ENCODE measurements around the gene PTH.

PTH gene

GRCh38 chr11:13463779-13464290, 32.0 kb downstream of the PTH start:
- Mint-ChIP-seq H3K9me3 (no peaks in the 10 kb centered on the region), H3K27me3 (peaks cover 1% of the 10 kb centered on the region), H3K4me1 (peaks cover 37% of the 10 kb centered on the region), H3K27ac (peak overlapping the region; percentile 100), H3K4me3 (peak overlapping the region; percentile 99)
- no peak for DNase-seq
- no peak for ATAC-seq

GRCh38 chr11:13462901-13463778, 32.7 kb downstream of the PTH start, which contains the start of gene BTBD10:
Gene BTBD10, minus strand, starts transcription at chr11:13463222. Its CDS starts 18,098 bp downstream, at chr11:13445124.
- Mint-ChIP-seq H3K9me3 (no peaks in the 10 kb centered on the region), H3K4me3 (peak within 1 kb of the TSS; percentile 99), H3K27ac (peak within 1 kb of the TSS; percentile 100), H3K27me3 (no peaks in the 10 kb centered on the region), H3K4me1 (peaks cover 37% of the 10 kb centered on the region)
- ATAC-seq (peak; percentile 98), DNase-seq (peak; percentile 91 to 95)

GRCh38 chr11:13462311-13462900, 33.4 kb downstream of the PTH start:
- Mint-ChIP-seq H3K9me3 (no peaks in the 10 kb centered on the region), H3K27me3 (no peaks in the 10 kb centered on the region), H3K27ac (peak overlapping the region; percentile 100), H3K4me3 (peak overlapping the region; percentile 99), H3K4me1 (peaks cover 37% of the 10 kb centered on the region)
- peak in 1 of 2 donors; percentile 53 for DNase-seq
- peak; percentile 59 for ATAC-seq

- DNase-seq (no peak), ATAC-seq (no peak)
- Mint-ChIP-seq H3K27me3 (no peaks in the 10 kb centered on the region), H3K9me3 (no peaks in the 10 kb centered on the region), H3K27ac (no peak overlapping the region), H3K4me1 (peaks cover 37% of the 10 kb centered on the region), H3K4me3 (peak overlapping the region in 1 of 2 donors; percentile 99)
Observed at GRCh38 chr11:13461291-13461690, 34.5 kb downstream of the PTH start.

- ATAC-seq, result peak; percentile 56
Observed at GRCh38 chr11:13450832-13451397, 44.9 kb downstream of the PTH start.

GRCh38 chr11:13449522-13449921, 46.3 kb downstream of the PTH start:
- no peak for DNase-seq
- no peaks in the 10 kb centered on the region for H3K27me3 Mint-ChIP-seq
- H3K27ac Mint-ChIP-seq, result peak overlapping the region in 1 of 2 donors; percentile 43
- no peak for ATAC-seq
- H3K9me3 Mint-ChIP-seq, result peaks cover 0 to 9% of the 10 kb centered on the region in 2 donors
- peaks cover 50% of the 10 kb centered on the region for H3K4me1 Mint-ChIP-seq
- H3K4me3 Mint-ChIP-seq, result no peak overlapping the region

More at GRCh38 chr11:13450832-13451397, 44.9 kb downstream of the PTH start:
- peak overlapping the region; percentile 24 to 54 for H3K4me3 Mint-ChIP-seq
- DNase-seq, result no peak
- H3K27me3 Mint-ChIP-seq, result no peaks in the 10 kb centered on the region
- peak overlapping the region in 1 of 2 donors; percentile 55 for H3K27ac Mint-ChIP-seq
- peaks cover 45% of the 10 kb centered on the region for H3K4me1 Mint-ChIP-seq
- H3K9me3 Mint-ChIP-seq, result peaks cover 0 to 9% of the 10 kb centered on the region in 2 donors

- Mint-ChIP-seq H3K27ac (peak overlapping the region in 1 of 2 donors; percentile 83), H3K4me1 (peaks cover 50% of the 10 kb centered on the region), H3K27me3 (no peaks in the 10 kb centered on the region), H3K9me3 (peaks cover 0 to 9% of the 10 kb centered on the region in 2 donors), H3K4me3 (no peak overlapping the region)
- no peak for DNase-seq
- no peak for ATAC-seq
Observed at GRCh38 chr11:13448876-13449275, 46.9 kb downstream of the PTH start.

- H3K9me3 Mint-ChIP-seq, result peaks cover 0 to 9% of the 10 kb centered on the region in 2 donors
Observed at GRCh38 chr11:13446444-13446843, 49.4 kb downstream of the PTH start.

GRCh38 chr11:13445588-13445987, 50.2 kb downstream of the PTH start:
- Mint-ChIP-seq H3K9me3 (peaks cover 0 to 9% of the 10 kb centered on the region in 2 donors), H3K4me3 (no peak overlapping the region), H3K27me3 (no peaks in the 10 kb centered on the region), H3K27ac (no peak overlapping the region), H3K4me1 (peaks cover 41% of the 10 kb centered on the region)
- no peak for ATAC-seq
- no peak for DNase-seq

More at GRCh38 chr11:13446444-13446843, 49.4 kb downstream of the PTH start:
- DNase-seq, result no peak
- Mint-ChIP-seq H3K27me3 (no peaks in the 10 kb centered on the region), H3K27ac (no peak overlapping the region), H3K4me1 (peaks cover 49% of the 10 kb centered on the region), H3K4me3 (no peak overlapping the region)
- no peak for ATAC-seq

All from stimulated activated naive CD8-positive, alpha-beta T cell treated with anti-CD3 and anti-CD28 coated beads, Interleukin-15, amount 100 ng/mL, for 72 hours (primary cell).